GM19240 (cell line): ENCODE results near the gene BST1.
A peak's percentile ranks its signal among the peaks of the same experiment; 100 is the strongest.
"Not testable (repeated sequence)": the region's sequence is repeated elsewhere in the genome, so short reads cannot be mapped to it uniquely, and the experiment has no call there.

Experiments
- DNase-seq: peaks from one replicate; pipeline ENCODE4 v3.0.0; 2011; ENCODE audit warnings: low spot score; ENCODE audit not compliant: insufficient read length

BST1 gene

DNA sequence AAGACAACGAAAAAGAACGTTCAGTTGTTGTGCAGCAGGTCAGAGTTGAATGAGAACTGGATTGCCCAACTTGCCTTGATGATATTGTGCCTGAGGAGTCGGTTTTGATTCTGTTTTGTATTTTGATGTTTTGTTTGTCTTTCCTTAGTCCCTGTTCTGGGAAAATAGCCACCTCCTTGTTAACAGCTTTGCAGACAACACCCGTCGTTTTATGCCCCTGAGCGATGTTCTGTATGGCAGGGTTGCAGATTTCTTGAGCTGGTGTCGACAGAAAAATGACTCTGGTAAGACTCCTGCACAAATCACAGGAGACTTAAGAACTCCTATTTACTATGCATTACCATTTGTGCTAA, 4.5 kb downstream of the BST1 start:
- DNase-seq: no peak

DNA sequence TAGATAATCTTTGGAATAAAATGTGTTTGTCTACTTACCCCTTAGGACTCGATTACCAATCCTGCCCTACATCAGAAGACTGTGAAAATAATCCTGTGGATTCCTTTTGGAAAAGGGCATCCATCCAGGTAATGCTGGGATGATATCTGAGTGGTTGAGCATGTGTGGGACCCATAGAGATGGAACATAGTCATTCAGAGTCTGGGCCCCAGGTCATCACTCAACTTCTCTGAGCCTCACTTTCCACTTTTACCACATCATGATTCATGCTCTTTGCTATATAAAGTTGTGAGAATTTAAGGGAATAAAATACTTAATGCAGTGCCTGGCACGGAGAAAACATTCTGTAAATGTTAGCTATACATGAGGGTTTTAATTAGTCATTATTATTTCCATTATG, 8.9 kb downstream of the BST1 start:
- no peak for DNase-seq

DNA sequence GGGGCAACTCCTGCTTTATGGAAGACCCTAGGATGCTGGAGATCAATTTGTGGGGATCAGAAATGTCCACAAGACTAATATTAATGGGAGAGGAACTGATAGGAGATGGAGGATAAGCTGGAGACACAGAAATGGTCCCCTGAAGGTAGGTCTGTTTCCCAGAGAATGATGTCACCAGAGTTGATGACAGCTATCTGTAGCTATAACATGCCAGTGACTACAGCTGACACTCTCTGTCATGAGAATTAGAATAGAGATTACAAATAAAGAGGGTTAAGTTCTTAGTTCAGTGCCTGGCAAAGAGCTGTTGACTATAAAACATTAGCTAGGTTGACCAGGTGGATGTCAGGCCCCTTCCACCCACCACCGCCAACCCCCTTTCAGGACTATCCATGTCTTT, 9.3 kb downstream of the BST1 start:
- no peak for DNase-seq

DNA sequence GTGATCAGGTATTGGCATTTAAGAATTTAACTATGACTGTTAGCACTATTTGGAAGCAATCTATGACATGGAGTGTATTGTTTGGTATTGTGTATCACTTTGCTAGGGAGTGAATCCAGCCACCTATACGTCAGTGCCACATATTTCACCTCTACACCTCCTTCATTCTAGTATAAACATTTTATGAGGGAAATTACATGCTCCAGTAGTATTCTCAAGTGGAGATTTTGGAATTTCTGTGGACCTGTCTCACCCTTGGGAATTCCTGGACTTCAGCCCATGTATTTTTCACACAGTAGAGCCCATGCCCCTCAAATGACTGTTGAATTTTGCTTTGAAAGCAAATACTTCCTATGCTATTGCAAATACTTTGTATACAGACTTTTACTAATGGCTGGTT, 11.3 kb downstream of the BST1 start:
- DNase-seq: no peak

DNA sequence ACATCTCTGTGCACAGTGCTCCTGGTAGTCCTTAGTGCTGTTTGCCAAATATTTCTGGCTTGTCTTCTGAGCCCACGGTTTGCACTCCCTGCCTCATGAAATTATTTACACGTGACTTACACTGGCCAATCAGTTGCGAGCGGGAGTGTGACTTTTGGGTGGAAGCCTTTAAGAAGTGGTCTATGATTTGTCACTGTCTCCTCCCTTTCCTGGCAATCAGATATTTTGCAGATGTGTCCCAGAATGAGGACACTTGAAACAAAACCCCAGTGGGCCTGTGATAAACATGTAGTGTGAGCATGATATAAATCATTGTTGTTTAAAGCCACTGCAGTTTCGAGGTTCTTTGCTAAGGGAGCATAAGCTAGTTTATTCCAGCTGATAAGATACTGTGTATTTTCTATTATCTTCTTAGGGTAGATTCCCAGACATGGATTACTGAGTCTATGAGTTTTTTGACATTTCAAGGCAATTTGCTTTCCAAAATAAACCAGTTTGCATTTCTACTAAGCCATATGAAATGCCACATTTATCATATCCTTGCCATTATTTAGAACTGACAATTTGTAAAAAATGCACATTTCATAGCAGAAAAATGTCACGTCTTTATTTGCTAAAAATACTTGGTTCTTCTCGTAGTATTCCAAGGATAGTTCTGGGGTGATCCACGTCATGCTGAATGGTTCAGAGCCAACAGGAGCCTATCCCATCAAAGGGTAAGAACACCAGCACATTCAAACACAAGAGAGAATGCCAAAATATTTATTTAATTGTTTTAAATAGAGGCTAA, 12.0 kb downstream of the BST1 start:
- no peak for DNase-seq

DNA sequence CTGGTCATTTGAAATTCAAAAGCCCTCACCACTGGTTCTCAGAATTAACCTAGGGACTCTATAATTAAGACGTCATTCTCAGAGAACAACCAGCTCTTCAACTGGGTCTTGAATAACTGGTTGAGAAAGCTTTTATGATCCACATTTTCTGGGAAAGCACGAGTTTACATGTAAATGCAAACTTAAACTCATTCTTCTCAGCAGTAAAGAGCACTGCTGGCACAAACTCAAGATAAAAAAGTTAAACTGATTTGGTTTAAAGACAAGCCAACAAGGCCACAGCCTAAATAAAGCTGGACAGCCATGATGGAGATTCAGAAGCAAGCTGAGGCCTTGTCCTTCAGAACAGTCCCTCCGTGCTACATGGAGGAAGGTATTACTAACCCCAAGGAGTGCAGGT, 13.2 kb downstream of the BST1 start:
- no peak for DNase-seq

DNA sequence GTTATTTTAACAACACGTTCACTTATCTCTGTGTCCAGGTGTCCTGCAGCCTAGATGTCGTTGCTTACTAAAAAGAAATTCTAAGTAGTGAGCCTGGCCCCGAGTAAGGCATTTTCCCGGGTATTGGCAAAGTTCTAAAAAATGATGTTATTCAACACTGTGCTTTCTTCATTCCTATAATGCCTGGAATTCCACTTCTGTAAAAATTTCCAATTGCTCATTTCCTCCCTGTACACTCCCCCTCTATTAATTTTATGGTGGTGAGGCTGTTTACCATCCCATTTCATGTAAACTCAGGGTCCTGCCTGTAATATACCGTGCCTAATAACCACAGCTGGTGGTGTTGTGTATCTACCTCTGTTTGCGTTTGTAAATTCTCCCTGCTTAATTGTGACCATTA, 14.2 kb downstream of the BST1 start:
- DNase-seq: no peak

DNA sequence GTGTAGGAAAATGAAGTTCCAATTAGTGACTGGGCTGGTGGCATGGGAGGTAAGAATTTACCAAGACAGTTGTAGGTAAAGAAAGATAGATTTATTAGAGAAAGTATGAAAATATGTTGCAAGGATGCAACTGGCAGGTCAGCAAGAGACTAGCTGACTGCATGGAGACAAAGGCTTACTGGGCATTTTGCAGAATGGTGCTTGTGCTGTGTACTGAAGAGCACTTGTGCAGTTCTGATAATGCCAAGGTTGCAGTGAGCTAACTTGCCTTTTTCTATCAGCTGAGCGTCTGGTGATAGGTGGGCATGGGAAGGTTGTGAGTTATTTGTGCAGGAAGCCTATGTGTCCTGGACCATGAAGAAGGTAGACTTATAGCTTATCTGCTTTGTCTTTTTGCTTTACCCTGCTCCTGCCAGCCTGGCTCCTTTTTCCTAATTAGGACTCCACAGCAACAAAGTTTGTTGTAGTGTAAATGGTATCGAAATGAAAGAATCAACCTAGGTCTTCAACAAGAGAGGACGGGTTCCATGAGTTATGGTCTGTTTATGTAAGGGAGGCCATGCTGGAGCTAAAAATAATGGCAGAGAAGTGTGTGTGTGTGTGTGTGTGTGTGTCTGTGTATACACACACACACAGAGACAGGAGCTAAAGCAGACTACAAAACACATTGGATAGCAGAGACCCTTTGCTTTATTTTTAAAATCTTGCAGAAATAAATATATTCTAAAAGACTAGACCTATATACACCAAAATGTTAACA, 15.0 kb downstream of the BST1 start:
- no peak for DNase-seq

DNA sequence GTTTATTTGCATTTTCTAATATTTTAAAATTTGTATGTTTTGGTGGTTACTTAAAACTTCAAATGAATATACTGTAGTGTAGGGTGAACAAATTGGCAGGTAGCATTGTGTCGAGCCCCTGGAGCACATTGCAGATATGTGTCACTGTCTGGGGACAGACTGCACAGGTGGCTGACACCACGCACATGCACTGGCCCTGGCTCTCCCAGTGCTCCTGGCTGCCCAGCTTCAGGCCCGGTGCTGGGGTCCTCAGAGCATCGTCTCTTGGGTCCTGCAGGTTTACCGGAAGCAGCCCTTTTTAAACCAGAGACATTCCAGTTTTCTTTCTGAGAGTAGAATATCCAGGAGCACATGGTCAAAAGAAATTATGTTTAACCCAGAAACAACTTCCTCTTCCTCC, 15.6 kb downstream of the BST1 start:
- no peak for DNase-seq

DNA sequence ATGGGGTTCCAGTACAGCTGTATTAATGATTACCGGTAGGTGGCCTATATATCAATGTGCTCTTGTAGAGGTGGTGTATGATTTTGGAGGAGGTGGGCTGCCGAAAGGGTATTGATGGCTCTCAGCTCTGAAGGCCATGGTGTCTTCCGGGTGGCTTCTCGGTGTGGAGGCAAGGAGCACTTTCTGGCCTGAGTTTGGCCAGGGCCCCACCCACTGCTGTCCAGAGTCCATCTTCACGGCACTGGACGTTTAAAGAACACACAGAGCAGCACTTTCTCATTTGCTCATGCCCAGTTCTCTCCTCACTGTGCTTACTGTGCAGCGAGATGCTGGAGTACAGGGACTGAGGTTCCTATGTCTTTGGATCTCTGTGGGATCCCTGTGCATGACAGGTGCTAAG, 16.1 kb downstream of the BST1 start:
- no peak for DNase-seq

DNA sequence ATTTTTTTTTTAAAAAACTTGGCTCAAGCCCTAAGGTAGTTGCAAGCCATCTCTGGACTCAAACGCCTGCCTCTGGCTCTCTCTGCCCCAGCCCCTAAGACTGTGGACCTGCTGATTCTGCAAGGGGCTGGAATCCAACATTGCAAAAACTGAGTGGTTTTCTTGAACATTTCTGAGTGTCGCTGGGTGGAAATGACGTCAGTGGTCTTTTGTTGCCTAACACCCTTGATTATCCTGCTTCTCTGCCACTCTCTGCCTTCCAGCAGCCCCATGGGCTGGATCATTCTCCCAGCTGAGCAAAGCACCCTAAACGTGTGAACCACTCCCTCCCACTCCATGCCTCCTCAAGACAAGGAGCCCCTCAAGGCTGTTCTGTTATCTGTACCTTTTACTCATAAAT, 16.6 kb downstream of the BST1 start:
- no peak for DNase-seq

DNA sequence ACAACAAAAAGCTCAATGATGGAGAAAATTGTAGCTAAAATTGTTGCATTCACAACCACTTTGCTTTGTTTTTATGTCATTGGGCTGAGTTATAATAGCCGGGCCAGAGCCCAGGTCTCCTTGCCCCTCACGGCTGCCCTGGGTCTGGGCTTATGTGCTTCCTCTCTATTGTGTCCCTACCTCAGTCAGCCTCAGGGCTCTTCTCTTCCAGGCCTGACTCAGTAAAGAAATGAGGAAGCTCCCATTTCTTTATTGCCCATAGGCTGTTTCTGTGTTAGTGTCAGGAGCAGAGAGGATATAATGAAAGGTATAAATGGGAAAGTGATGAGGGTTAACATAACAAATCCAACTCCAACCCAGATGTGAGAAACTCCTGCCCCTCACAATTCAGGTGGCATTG, 18.0 kb downstream of the BST1 start:
- no peak for DNase-seq

DNA sequence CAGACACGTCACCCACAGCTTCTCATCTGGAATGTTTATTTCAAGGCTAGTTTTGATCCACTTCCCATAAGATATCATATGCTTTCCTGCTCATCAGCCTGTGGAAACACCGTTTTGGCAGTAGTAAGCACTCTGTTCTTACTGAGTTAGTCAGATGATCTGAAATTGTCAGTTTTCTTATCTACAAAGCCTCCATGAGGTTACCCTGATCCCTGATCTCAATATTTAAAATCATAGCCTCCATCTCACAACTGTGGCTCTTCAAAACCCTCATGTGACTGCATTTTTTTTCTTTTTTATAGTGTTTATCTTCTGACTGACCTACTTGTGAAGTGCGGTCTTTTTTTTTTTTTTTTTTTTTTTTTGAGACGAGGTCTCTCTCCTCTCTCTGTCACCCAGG, 22.7 kb downstream of the BST1 start:
- DNase-seq: no peak

DNA sequence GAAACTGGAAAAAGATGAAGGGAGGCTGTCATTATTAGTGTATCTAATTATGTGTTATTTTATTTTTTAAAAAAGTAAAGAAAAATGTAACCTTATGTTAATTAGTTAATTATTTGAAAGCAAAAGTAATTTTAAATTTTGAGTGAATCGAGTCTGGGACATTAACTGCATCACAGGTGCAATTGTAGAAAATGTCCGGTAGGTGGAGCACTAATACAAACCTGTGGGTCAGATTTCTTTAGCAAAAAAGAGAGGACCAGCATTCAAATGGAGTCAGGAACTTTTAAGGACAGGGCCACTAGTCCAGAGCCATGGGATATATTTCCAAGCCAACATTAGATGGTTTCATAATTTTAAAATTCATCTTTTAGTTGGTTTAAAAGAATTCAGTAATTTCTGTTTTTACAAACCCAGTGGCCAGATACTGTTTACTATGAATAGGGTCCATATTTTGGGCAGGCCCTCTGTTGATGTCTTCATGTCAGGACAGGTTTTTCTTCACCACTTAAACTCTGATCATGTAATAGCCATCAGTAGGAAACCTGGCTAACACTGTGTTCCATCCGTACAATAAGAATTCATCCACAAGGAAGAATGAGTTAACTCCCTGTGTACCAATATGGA, 27.2 kb downstream of the BST1 start:
- peak; percentile 26 for DNase-seq

DNA sequence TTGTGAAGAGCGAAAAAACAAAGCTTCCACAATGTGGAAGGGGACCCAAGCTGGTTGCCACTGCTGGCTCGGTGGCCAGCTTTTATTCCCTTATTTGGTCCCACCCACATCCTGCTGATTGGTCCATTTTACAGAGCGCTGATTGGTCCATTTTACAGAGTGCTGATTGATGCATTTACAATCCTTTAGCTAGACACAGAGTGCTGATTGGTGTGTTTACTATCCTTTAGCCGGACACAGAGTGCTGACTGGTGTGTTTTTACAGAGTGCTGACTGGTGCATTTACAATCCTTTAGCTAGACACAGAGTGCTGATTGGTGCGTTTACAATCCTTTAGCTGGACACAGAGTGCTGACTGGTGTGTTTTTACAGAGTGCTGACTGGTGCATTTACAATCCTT, 30.2 kb downstream of the BST1 start:
- DNase-seq: not testable (repeated sequence)

DNA sequence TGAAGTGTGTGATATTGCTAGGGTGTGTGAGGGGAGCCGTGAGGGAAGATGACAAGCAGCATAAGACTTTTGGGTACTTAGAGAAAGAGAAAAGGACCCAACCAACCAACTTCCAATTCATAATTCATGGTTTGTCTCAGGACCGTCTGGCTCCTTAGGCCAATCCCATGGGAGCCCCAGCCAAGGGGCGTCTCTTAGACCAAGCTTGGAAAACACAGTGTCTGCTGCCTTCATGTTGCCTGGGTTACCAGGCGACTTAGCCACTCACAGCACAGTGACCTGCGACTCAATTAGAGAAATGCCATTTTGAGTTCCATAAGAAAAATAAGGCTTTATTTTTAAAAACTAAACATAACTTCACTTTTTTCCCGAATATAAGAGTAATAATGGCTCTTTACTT, 32.7 kb downstream of the BST1 start:
- DNase-seq: no peak

DNA sequence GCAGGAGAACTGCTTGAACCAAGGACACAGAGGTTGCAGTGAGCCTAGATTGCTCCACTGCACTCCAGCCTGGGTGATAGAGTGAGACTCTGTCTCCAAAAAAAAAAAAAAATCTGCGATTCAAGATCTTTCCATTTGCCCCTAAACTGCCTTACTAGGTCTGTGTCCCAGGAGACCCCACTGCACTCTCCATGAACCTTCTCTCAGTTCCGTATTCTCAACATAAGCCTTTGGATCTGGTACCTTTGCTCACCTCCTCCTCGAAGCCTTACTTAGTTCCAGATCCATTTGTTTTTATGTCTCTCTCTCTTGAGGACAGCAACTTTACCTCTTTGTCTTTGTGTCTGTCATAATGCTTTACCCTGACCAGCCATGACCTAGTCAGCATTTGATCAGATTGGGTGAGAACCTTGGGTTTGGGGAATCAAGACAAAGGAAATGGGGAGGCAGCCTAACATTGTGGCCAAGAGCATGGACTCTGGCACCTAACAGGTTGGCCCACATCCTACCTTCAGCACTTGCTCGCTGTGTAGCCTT, 33.7 kb downstream of the BST1 start:
- no peak for DNase-seq

DNA sequence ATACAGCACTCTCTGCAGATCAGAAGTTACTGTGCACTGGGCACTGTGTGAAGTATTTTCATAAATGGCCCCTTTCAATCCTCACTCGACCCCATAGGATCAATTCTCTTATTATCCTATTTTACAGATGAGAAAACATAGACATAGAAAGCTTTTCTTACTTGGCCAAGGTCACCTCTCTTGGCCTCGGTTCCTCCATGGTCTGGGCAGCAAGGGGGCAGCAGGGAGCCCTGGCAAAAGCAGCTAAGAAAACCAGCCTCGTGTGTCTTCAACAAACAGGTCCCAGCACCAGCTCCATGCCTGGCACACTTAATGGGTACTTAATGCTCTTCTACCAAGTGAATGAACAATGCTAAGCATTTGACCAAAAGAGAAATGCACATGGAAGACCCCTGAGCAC, 34.4 kb downstream of the BST1 start:
- DNase-seq: no peak

DNA sequence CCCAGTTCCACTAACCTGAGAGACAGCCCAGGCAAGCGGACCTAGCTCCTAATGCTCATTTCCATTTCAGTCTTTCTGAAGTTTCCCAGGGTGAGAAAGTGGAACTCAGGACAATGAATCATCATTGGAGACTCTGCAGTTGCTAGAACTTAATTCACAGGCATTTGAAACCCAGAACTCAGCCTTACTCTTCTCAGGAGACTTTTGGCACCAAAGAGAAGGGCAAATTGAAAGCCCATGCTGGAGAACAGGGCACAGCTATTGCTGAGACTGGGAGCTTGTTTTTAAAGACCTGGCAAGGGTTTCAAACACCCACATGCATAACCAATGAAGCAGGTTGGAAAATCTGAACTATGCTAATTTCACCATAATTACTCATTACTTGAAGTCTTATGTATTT, 36.0 kb downstream of the BST1 start:
- no peak for DNase-seq

DNA sequence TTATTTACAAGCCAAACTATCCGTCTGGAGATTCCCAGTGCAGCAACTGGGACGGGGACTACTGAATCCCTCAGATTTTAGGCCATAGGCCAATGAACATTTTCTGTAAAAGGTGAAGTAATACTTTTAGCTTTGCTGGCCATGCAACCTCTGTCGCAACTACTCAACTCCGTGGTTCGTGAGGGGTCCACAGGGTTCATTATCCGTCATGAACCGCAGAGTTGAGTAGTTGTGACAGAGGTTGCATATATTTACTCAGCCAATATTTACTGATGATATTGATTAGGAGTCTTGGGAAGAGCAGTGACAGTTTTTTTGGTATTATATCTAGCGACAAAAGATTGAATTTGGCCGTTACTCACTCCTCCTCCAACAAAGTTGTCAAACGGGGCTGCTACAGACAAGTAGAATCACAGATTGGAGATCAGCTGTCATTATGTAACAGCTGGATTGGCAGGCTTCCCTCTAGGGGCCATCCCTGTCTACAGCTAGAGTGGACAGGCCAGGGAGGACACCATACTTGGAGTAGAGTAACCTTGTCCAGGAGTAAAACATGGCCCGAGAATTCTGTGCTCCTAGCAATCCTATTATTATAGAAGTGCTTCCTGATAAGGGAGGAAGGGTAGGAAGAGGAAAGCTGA, 38.0 kb downstream of the BST1 start:
- no peak for DNase-seq

DNA sequence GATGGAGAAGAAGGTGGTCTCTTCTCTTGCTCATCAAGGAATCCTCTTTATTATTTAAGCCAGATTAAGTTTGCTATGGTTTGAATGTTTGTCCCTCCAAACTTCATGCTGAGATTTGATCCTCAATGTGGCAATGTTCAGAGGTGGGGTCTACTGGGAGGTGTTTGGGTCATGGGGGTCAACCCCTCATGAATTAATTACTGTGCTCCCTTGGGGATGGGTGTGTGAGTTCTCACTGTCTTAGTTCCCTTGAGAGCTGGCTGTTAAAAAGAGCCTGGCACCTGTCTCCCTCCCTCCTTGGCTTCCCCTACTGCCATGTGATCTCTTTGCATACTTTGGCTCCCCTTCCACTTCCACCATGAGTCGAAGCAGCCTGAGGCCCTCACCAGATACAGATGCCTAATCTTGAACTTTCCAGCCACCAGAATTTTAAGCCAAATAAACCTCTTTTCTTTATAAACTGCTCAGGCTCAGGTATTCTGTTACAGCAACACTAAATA, 39.3 kb downstream of the BST1 start:
- no peak for DNase-seq

DNA sequence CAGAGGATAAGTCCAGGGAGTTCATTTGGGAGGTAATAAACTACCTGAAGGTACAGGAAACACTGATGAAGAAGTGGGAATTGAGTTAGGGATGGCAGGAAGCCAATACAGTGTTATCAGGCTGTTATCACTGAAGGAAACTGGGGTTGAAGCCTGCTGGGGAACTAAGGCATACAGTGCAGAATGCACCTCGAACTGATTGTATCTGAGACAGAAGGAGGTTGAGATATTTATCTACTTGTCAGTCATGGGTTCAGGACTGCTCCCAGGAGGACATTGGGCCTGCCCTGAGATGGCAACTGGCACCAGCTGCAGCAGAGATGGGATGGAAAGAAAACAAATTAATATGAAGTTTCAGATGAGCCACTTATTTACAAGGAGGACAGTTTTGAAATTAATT, 39.8 kb downstream of the BST1 start:
- no peak for DNase-seq
